Activated T-cell treated with anti-CD3 and anti-CD28 coated beads for 4 hours (primary cell): ENCODE data around the gene DCN.
"Not testable (repeated sequence)": the region's sequence is repeated elsewhere in the genome, so short reads cannot be mapped to it uniquely, and the experiment has no call there.

Experiments
- DNase-seq: peaks from one replicate; pipeline ENCODE4 v3.0.0-alpha.2; 2020

Gene DCN, protein sequence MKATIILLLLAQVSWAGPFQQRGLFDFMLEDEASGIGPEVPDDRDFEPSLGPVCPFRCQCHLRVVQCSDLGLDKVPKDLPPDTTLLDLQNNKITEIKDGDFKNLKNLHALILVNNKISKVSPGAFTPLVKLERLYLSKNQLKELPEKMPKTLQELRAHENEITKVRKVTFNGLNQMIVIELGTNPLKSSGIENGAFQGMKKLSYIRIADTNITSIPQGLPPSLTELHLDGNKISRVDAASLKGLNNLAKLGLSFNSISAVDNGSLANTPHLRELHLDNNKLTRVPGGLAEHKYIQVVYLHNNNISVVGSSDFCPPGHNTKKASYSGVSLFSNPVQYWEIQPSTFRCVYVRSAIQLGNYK

DNA sequence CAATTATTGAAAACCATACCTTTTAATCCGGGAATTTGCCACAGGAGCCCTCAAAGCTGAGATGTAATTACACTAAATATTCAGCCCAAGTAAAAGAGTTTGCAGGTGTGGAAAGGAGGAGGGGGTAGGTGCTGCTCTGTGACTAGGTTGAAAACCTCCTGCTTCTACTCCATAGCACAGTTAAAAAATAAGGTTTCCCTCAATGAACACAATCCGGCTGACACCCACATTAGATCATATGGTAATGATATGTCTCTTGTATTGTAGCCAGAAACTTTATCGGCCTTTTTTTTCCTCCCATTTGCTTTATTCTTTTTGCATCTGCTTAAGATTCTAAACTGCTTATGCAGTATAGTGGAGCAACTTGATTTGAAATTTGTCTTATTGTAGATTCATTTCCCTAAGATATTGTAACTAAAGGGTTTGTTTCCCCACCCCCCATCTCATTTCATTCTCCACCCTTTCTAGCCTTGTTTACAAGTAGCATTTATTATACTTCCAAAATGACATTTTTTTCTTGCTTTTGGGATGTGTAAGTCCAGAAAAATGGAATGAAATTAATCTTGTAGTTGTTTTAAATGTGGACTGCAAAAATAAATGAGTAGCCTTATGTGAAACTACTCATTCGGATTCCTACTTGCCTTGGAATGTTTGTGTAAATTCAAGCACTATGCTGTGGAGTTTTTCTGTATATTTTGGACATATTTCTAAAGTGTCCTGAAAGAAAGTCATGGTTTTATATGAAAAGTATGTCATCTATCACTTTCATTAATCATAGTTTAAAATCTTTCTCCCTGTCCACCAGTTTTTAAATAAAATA is at the start of gene DCN:
Gene DCN, minus strand, starts transcription at position 182 of the 820 bp plus-strand sequence. CDS start 4,265 bp downstream, outside the sequence.
- DNase-seq = no peak

DNA sequence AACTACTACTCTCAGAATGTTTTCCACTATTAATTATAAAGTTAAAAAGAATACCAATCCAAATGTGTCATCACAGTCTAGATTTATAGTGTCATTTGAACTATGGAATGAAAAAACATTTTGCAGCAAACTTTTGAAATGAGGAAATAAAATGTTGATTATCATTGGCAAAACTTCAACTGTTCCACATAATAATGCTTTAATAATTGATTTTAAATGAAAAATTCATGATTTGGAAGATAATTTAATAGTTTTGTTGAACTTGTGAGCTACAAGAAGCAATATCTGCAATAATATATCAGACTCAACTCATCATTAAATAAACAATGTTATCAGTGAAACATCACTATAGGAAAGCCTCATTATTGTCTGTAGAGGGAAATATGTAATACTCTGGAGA is 48.2 kb upstream of the DCN start:
- no peak for DNase-seq

DNA sequence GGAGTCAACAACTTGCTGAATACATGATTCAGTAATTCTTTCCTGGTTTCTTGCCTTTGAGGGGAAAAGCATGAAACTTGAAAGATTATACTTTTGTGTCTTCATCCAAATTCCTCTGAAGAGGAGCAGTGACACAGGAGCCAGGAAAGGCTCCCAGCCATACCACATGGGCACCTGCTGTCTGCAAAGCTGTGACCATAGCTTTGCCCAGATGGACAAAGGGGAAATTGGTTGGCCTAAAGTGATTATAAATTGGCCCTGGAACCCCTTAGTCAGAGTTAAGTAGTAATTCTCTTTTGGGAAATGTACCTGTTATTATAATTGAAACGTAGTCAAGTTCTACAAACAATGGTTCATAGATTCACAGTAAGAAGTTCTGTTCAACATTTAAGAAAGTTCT is 44.3 kb upstream of the DCN start:
- DNase-seq = no peak

DNA sequence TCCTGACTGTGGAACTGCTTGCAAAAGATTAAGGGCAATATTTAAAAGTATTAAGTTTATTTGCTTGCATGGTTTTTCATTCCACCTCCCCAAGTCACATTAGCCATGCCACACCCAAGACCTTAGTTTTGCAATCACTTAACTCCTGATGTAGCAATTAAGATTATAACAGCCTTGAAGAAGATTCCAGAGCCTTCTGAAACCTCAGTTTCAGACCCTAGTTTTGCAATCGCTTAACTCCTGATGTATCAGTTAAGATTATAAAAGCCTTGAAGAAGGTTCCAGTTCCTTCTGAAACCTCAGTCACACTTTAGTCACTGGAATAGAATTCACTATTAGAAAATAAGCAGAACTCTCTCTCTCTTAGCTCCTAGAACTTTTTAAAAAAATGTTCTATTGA is 42.7 kb upstream of the DCN start:
- no peak for DNase-seq

DNA sequence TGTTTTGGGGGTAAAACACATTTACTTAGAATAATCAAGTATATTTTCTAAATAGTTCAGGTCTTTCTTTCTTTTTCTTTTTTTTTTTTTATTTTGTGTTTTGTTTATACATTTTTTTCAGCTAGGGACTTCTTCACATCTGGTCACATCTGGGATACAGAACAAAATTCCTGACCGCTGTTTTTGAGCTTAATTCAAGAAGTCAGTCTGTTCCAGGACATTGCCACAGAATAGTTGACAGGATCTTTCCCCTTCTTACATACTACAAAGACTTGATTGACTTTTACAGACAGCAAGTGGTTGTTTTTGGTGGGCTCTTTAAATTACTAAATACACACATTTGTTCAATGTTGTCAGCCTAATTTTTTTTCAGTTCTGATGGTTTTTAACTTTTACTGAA is 41.8 kb upstream of the DCN start:
- DNase-seq = no peak

DNA sequence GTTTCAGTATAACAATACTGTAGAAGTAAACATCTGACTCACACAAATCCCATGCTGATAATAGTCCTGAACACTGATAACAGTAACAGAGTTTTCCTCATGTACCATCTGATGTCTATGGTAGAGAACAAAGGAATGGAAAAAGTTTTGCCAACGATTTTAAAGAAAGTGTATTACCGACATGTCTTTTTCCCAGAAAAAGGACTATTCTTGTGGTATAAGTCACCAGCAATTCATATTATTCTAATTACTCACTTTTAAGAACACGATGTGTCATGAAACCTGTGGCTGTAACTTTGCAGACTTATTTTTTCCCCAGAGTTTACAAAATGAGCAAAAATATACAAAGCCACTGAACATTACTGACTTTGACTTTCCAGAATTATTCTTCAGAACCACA is 40.1 kb upstream of the DCN start:
- no peak for DNase-seq

DNA sequence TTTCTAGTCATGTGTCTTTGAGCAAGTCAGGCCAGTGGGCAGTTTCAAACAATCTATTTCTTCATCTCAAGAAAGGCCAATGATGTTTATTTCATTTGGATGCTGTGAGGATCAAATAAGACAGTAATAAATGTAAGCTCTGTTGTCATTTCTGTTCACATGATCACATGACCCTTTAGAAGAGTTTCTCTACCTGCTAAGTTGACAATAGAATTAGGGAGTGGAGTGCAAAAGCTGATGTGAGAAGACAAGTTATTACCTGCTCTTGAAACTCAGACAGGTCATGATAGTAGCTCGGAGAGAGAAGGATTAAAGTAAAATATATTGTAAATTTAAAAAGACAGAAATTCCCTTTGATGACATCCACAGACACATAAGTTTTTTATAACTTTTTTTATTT is 37.3 kb upstream of the DCN start:
- DNase-seq = no peak

DNA sequence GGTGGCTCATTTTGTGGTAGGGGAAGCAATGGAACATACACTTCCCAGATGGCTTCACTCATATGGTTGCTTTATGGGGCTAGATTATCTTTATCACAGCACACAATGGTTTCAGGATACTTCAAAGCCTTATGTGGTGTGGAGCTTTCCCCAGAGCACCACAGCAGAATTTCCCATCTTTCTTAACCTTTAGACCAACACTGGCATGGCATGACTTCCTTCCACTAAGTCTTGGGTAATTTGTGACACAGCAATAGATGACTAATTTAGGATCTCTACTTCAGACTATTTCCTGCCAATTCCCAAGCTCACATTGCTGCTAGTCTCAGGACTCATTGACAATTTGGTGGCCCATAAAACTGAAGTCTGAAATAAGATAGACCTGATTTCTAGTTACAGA is 36.9 kb upstream of the DCN start:
- no peak for DNase-seq

DNA sequence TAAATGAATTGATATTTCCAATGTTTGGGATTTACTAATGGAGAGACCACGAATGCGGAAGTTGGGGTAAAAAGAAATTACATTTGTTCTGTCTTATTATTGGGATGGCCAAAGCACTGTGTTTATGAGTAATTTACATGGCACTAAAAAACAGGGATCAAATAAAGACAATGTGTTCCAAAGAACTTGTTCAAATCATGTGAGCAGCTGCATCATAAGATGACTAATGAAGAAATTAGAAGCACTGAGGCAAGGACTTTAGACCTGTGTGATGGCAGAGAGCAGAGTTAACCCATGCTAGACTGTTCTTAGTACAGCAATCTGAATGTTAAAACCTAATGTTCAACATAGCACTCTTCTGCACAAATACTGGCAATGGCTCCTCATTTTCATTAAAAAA is 34.3 kb upstream of the DCN start:
- DNase-seq = no peak

DNA sequence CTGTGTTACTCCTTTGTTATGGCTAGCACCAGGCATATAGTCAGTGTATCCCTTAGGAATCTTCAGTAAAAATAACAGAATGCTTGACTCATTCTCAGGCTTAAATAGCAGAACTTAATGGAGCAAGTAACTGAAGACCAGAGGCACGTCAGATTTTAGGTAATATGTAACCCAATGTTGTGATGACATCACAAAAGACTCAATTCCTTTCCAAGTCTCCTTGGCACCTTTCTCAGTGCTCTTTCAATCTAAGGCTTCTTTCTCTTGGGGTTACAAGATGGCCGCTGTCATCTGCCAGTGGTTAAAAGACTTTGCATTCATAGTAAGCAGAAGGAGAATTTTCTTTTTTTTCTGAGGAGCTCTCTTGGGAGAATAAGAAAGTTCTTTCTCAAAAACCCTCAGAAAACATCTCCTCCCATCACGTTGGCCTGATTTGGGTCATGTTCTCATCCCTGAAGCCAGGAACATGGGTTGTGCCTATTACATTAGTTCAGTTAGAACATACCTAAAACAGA is 33.4 kb upstream of the DCN start:
- DNase-seq = no peak

DNA sequence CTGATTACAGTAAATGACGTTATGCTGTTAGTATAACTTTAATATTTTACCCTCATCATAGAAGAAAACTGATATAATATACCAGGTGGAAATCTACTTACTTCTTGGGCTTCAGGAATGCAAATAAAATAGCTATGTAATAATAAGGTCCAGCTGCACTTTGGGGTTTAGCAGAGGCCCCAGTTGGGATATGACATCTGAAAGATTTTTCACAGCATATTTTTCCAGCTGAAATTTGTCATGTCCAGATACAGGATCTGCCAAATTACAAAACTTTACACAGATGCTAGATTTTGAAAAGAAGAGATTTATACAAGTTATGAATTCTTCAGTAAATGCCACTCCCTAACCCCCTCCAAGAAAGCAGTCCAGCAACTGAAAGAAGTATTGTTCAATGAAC is 29.2 kb upstream of the DCN start:
- DNase-seq = no peak

DNA sequence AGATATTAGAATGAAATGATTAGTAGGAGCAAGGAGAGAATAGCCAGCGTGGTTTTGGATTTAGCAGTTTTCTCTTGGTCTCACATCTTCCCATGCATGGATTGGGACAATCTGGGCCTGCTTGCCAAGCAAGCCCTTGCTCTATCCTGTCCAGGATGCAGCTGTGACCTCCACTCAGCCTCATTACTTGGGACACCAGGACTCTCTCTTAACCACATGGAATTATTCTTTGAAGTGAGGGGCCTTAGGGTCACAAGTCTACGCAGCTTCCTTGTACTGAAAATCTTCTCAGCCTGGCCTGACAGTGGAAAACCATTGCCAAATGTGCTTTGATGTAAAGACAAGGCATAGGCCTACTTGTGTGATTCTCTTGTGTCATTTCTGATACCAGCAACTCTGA is 28.0 kb upstream of the DCN start:
- DNase-seq = no peak

DNA sequence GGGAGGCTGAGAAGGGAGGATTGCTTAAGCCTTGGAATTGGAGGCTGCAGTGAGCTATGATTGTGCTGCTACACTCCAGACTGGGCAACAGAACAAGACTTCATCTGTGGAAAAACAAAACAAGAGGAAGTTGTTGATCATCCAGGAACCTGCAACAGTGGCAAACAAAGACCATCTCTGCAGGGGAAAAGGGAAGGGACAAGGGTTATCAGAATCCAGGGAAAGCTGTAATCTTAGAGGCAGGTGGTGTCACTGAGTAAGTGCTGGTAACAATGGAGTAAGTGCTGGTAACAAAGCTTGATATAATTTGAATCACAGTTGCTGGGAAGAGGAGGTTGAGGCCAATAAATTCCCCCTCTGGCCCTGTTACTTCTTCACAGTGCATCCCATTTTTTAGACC is 27.5 kb upstream of the DCN start:
- no peak for DNase-seq

DNA sequence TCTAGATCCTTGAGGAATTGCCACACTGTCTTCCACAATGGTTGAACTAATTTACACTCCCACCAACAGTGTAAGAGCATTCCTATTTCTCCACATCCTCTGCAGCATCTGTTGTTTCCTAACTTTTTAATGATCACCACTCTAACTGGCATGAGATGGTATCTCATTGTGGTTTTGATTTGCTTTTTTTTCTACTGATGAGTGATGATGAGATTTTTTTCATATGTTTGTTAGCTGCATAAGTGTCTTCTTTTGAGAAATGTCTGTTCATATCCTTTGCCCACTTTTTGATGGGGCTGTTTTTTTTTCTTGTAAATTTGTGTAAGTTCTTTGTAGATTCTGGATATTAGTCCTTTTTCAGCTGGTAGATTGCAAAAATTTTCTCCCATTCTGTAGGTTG is 24.7 kb upstream of the DCN start:
- DNase-seq = not testable (repeated sequence)

DNA sequence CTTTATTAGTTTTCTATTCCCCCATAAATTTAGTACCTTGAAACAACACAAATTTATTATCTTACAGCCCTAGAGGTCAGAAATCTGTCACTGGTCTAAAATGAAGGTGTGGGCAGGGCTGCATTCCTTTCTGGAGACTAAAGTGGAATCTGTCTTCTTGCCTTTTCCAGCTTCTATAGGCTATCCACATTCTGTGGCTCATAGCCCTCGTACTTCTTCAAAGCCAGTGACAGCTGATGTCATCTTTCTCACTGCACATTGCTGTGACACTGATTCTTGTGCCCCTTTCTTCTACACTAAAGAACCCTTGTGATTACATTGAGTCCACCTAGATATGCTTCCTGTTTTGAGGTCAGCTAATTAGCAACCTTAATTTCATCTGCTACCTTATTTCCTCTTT is 23.2 kb upstream of the DCN start:
- DNase-seq = no peak

DNA sequence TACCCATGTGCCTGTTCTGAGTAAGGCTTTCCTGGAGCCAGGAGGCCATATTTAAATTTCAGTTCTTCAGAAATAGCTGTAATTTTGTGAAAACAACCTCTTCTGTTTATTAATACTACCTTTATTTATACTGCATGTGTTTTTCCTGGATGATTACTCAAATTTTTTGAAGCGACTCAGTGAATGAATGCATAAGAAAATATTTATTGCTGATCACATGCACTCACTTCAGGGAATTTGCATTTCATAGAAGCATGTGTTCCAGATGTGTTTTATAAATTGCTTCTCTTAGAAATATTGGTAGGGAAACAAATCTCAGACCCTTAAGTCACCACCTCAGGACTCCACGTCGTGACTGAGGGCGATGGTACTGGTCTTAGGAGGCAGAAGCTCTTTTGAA is 21.8 kb upstream of the DCN start:
- no peak for DNase-seq

DNA sequence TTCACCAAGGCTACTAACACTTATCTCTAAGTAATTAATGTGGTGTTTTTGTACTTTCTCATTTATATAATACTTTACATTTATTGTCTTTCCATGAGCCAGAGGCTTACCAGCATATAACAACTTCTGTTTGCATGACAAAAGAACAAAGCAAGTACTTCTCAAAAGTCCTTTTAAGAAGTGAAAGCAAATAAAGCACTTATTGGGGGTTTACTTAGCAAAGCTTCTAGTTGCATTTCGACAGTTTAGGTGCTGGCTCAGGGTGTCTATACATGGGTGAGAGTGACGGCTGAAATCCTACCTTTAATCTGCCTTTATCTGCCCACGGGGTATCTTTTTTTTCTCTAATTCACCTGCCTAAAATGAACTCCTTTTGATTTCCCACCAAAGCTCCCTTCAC is 21.0 kb upstream of the DCN start:
- DNase-seq = no peak

DNA sequence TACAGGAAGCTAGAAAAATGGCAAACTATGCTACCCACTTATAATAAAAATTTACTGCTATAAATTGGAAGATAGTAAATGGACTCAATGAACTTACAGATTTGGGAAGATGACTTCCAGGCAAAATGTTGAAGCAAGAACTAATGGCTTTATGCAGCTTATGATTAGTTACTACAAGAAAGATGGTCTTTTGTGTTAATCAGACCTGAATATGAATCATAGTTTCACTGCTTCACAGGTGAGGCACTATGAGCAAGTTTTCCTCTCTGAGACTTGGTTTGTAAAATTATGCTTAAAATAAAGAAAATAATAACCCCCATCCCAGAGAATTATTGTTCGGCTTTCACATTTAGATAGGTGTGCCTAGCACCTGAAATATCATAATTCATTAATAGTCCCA is 19.8 kb upstream of the DCN start:
- DNase-seq = no peak

DNA sequence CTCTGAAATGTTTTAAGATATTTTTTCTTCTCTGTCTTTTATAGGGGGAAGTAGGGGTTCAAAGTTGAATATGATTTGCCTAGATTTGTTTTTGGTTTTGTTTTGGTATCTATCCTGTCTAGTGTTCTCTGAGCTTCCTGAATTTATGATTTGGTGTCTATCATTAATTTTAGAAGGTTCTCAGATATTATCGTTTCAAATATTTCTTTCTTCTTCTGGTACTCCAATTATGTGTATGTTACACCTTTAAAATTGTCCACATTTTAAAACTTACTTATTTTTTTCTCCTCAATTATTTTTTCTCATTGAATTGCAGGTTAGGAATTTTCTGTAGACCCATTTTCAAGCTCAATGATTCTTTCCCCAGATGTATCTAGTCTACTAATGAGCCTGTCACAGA is 13.8 kb upstream of the DCN start:
- no peak for DNase-seq

DNA sequence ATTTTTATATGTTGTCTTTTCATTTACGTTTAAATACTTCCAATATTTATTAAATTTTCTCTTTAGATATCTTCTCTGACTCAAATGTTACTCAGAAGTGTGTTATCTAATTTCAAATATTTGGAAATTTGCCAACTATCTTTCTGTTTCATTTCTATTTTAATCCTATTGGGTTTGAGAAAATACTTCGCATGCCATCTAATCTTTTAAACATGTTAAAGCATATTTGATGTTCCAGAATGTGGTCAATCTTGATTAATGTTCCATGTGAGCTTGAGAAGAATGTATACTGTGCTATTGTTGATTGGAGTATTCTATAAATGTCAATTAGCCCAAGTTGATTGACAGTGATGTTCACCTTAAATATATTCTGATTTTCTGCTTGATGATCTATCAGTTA is 11.9 kb upstream of the DCN start:
- DNase-seq = no peak

DNA sequence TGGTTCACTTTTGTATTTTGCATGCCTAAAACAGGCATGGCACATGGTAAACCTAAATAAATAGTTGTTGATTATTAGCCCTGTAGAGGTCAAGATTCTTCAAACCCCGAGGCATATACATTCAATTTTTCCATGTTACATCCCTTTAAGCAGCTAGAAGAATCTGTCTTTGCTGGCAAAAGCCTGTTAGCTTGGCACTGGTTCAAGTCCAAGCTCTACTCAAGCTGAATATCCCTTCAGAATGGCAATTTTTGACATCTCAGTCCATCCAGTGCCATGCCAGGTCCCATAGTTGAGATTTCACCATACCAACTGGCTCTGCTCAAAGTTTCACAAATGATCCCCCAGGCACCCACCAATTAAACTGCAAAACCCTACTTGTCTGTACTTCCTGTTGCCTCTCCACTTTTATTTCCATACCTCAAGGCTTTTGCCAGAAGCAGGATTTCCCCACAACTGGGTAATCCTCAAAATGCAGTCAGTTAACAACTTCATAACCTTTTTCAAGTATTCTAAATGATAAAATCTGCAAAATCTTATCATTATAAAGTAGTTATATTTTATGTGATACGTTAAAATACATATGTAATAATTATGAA is 9.0 kb upstream of the DCN start:
- no peak for DNase-seq

DNA sequence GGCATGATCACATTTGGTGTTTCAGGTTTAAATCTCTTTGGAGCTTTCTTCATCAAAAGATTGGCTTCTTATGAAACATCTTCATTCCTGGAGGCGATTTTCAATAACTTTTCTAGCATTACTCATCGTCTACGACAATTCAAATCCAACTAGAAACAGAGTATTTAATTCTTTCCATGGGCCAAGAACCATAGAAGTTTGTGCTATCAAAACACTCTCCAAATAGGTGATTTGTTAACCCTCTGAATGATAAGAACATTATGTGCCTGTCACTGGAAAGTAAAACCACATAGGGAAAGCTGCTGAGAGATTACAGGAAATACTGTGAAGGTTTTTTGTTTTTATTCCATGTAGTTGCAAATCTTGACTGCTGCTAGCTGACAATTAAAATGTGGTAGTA is 6.9 kb upstream of the DCN start:
- DNase-seq = no peak

DNA sequence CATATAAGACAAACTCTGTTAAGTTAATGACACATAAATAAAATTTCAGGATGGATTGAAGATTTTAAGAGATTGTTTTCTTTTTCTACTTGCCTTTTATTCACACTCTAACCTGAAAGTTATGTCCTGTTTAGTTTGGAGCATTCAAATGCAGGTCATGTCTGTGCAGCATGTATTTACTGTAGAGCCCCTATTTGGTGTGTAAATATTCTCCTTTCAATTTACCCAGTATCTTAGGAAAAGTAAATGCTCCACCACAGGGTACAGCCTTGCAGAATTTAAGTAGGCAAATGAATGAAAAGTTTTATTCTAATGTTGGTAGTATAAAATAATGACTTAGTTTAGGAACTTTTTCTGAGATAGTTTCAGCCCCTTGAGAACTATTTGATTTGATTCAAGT is 6.2 kb upstream of the DCN start:
- DNase-seq = no peak

DNA sequence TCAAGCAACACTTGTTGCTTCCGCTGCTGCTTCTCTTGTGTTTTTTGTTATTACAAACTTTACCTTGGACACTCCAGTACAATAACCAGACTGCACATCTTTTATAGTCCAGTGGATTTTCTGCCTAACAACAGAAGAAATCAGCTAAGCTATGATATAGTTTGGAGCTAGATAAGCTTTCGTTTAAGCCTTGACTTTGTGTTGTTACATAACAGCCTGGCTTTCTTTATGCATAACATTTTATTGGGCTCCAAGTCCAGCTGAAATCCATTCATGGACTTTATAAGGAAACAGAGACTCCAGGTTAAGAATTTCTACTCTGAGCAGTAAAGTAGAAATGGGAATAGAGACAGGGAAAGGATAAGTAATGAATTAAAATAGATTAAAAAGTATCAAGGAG is 3.5 kb upstream of the DCN start:
- no peak for DNase-seq
